Measurements from ENCODE around the gene SLC47A1. TPM values are rescaled to one million over a fixed set of nuclear protein-coding genes. Genes with fewer than 3 reads are reported as not detected.

SLC47A1 gene
- total and polyA plus RNA-seq, 2 experiments from 2014 or later, result 0.76 to 7.0 TPM

DNA sequence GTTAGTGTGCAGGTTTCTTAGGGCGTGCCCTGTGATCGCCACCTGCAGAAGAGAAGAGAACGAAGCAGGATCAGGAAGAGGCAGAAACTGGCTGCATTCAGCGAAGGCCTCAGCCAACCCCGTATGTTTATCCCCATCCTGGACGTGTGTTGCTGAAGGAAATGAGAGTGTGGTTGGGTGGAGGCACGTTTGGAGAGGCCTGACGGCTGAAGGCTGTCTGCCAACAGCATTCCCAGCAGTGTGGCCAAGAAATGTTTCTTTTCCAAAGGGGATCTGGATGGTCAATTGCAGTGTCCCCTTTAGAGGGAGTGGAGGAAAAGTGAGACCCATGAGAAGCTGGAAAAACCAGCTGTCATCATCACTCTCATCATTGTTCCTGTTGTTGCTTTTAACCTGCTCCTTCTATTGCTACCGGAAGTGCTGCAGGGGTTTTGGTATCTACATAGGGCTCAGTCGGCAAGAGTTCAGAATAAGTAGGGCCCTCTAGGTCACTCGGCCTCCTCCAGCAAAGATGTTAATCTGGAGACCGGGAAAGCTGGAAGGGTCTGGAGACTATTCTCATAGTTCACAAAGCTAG is 46.5 kb upstream of the SLC47A1 start:
- Histone ChIP-seq H4K20me1 (ENCODE audit: insufficient read depth) (no peaks in the 10 kb centered on the region), H3K9me2 (ENCODE audit: insufficient read depth) (no peaks in the 10 kb centered on the region), H2AFZ (no peak overlapping the region), H3F3A (ENCODE audit: insufficient read depth) (peaks cover 16% of the 10 kb centered on the region), H3K4me3 (no peak overlapping the region), H3K9ac (no peak overlapping the region), H3K79me2 (ENCODE audit: insufficient read depth) (no peaks in the 10 kb centered on the region), H3K4me2 (ENCODE audit: unreplicated experiment) (no peak overlapping the region), H3K27ac (no peak overlapping the region), H3K36me3 (ENCODE audit: low read depth) (no peaks in the 10 kb centered on the region), H3K27me3 (replicated peaks; ENCODE audit: insufficient read depth) (no peaks in the 10 kb centered on the region), H3K4me1 (ENCODE audit: insufficient read depth) (peaks cover 13% of the 10 kb centered on the region), H3K9me3 (ENCODE audit: low read depth) (no peaks in the 10 kb centered on the region)
- no peak for TF ChIP-seq EZH2 (IDR thresholded peaks at IDR 0.05; ENCODE audit: insufficient read depth, poor library complexity, severe bottlenecking)
- TF ChIP-seq EZH2phosphoT487 (IDR thresholded peaks at IDR 0.05; ENCODE audit: insufficient read depth, low read depth), result no peak
- no peak for DNase-seq
- WGBS, 2 experiments (ENCODE audit: low coverage in 1 of 2, low lambda C conversion rate in 2 of 2, missing lambda C conversion rate in 2 of 2), result 34 to 39% methylated on average over 12 of the region's 12 CpGs
- in situ Hi-C loops (cut with MboI), result no loop called here

DNA sequence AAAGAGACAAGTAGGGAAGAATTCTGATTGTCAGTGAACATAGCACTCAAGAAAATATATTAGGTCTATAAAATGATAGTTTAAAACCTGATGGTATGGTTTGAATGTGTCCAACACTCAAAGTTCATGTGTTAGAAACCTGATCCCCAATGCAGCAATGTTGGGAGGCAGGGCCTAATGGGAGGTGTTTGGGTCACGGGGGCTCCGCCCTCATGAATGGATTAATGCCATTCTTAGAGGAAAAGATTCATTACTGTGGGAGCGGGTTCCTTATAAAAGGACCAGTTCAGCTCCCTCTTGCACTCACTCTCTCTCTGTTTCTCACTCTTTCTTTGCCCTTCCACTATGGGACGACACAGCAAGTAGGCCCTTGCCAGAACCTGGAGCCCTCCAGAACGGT is 41.5 kb upstream of the SLC47A1 start:
- Histone ChIP-seq H3K4me2 (ENCODE audit: unreplicated experiment) (no peak overlapping the region), H3K27me3 (replicated peaks; ENCODE audit: insufficient read depth) (no peaks in the 10 kb centered on the region), H3K9me3 (ENCODE audit: low read depth) (no peaks in the 10 kb centered on the region), H4K20me1 (ENCODE audit: insufficient read depth) (no peaks in the 10 kb centered on the region), H3K27ac (no peak overlapping the region), H3K79me2 (ENCODE audit: insufficient read depth) (no peaks in the 10 kb centered on the region), H3F3A (ENCODE audit: insufficient read depth) (no peaks in the 10 kb centered on the region), H3K9ac (no peak overlapping the region), H3K9me2 (ENCODE audit: insufficient read depth) (no peaks in the 10 kb centered on the region), H2AFZ (no peak overlapping the region), H3K36me3 (ENCODE audit: low read depth) (no peaks in the 10 kb centered on the region), H3K4me1 (ENCODE audit: insufficient read depth) (no peaks in the 10 kb centered on the region), H3K4me3 (no peak overlapping the region)
- DNase-seq, result no peak
- 74% methylated on average over 5 of the region's 5 CpGs for WGBS, 2 experiments (ENCODE audit: low coverage in 1 of 2, low lambda C conversion rate in 2 of 2, missing lambda C conversion rate in 2 of 2)
- in situ Hi-C loops (cut with MboI), result no loop called here
- no peak for TF ChIP-seq EZH2 (IDR thresholded peaks at IDR 0.05; ENCODE audit: insufficient read depth, poor library complexity, severe bottlenecking)
- TF ChIP-seq EZH2phosphoT487 (IDR thresholded peaks at IDR 0.05; ENCODE audit: insufficient read depth, low read depth), result no peak

DNA sequence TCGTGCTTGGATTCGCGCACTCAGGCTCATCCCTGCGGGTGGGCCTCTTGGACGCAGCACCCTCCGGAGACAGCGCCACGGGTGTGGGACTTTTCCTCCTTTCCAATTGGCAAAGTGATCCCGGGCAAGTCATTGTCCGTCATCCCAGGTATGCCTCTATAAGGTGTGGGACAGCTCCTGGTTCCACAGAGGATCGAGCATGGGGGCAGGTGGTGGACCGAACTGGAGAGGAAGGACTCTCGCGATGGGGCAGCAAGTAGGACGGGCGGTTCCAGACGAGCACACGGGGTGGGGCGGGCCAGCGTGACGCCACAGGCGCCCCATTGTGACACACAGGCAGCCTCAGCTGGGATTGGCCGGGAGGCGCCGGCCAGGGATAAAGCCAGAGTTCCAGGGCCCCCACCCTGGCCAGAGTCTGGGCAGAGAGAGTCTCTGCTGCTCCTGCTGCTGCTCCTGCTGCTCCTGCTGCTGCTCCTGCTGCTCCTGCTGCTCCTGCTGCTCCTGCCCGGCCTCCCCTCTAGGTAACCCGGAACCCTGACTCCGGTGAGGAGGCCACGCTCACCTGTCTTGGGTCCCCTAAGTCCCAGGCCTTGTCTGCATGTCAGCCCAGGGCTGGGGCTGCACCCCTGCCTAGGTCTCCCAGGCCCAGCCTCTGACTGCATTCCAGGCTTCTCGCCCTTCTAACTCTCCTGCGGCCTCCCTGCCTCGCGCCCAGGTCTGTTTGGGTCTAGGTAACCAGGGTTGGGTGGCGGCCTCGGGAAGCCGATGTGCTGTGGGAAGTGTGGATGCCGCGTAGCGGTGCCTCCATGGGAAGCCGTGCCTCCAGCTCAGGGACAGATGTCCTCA is 38.5 kb upstream of the SLC47A1 start:
- H3K79me2 ChIP-seq (ENCODE audit: insufficient read depth), result no peaks in the 10 kb centered on the region
- in situ Hi-C loops (cut with MboI), result no loop called here

GRCh38 chr17:19495828-19496528 is 37.7 kb upstream of the SLC47A1 start:
- WGBS, 2 experiments (ENCODE audit: low coverage in 1 of 2, low lambda C conversion rate in 2 of 2, missing lambda C conversion rate in 2 of 2), result 74 to 82% methylated on average over 6 of the region's 6 CpGs
- H3K4me3 ChIP-seq, result no peak overlapping the region
- peaks cover 7% of the 10 kb centered on the region; the same call in 1 of the 2 replicates for H3K27me3 ChIP-seq (replicated peaks; ENCODE audit: insufficient read depth)
- no peak overlapping the region for H3K27ac ChIP-seq
- no peaks in the 10 kb centered on the region for H3K36me3 ChIP-seq (ENCODE audit: low read depth)
- H2AFZ ChIP-seq, result no peak overlapping the region
- H3K9me2 ChIP-seq (ENCODE audit: insufficient read depth), result no peaks in the 10 kb centered on the region
- in situ Hi-C loops (cut with MboI), result no loop called here
- no peaks in the 10 kb centered on the region for H4K20me1 ChIP-seq (ENCODE audit: insufficient read depth)
- no peaks in the 10 kb centered on the region for H3K79me2 ChIP-seq (ENCODE audit: insufficient read depth)
- no peak overlapping the region for H3K4me2 ChIP-seq (ENCODE audit: unreplicated experiment)
- no peak for DNase-seq
- H3K4me1 ChIP-seq (ENCODE audit: insufficient read depth), result no peaks in the 10 kb centered on the region
- H3F3A ChIP-seq (ENCODE audit: insufficient read depth), result no peaks in the 10 kb centered on the region
- TF ChIP-seq EZH2phosphoT487 (IDR thresholded peaks at IDR 0.05; ENCODE audit: insufficient read depth, low read depth) (no peak), EZH2 (IDR thresholded peaks at IDR 0.05; ENCODE audit: insufficient read depth, poor library complexity, severe bottlenecking) (no peak)
- H3K9ac ChIP-seq, result no peak overlapping the region
- H3K9me3 ChIP-seq (ENCODE audit: low read depth), result no peaks in the 10 kb centered on the region

More for the DNA sequence above, 38.5 kb upstream of the SLC47A1 start:
- Histone ChIP-seq H3K27me3 (replicated peaks; ENCODE audit: insufficient read depth) (no peaks in the 10 kb centered on the region), H3K4me3 (no peak overlapping the region), H3K9me2 (ENCODE audit: insufficient read depth) (no peaks in the 10 kb centered on the region), H4K20me1 (ENCODE audit: insufficient read depth) (no peaks in the 10 kb centered on the region), H3K4me1 (ENCODE audit: insufficient read depth) (no peaks in the 10 kb centered on the region), H3K9me3 (ENCODE audit: low read depth) (no peaks in the 10 kb centered on the region), H2AFZ (no peak overlapping the region), H3K36me3 (ENCODE audit: low read depth) (no peaks in the 10 kb centered on the region), H3K9ac (no peak overlapping the region), H3K27ac (no peak overlapping the region), H3F3A (ENCODE audit: insufficient read depth) (no peaks in the 10 kb centered on the region), H3K4me2 (ENCODE audit: unreplicated experiment) (no peak overlapping the region)
- 89 to 90% methylated on average over 40 of the region's 40 CpGs for WGBS, 2 experiments (ENCODE audit: low coverage in 1 of 2, low lambda C conversion rate in 2 of 2, missing lambda C conversion rate in 2 of 2)
- TF ChIP-seq EZH2phosphoT487 (IDR thresholded peaks at IDR 0.05; ENCODE audit: insufficient read depth, low read depth) (no peak), EZH2 (IDR thresholded peaks at IDR 0.05; ENCODE audit: insufficient read depth, poor library complexity, severe bottlenecking) (no peak)
- DNase-seq, result no peak

Data from GM23248 (cell line).